K562 (cell line): ENCODE data around the gene TRMT112. TPM values are rescaled to one million over a fixed set of nuclear protein-coding genes. Genes with fewer than 3 reads are reported as not detected.

Experiments used
- ERF ChIP-seq: fragments of 450-650 bp; formaldehyde crosslinking; IDR thresholded peaks from 2 replicates; pipeline ENCODE4 v1.4.0; 2020; ENCODE audit warnings: mild to moderate bottlenecking, mixed read lengths
- GATAD2B ChIP-seq: fragments of 450-650 bp; IDR thresholded peaks from 2 replicates; pipeline ENCODE4 v1.6.1; 2017; ENCODE audit warnings: mild to moderate bottlenecking, borderline replicate concordance
- NCOR1 ChIP-seq: fragments of 450-650 bp; IDR thresholded peaks from 2 replicates; pipeline ENCODE4 v1.6.1; 2016; ENCODE audit warnings: mild to moderate bottlenecking, moderate library complexity
- RBM14 ChIP-seq: fragments of 200-400 bp; formaldehyde crosslinking; IDR thresholded peaks from 2 replicates; pipeline ENCODE4 v1.6.1; 2018; ENCODE audit warnings: low read depth, mild to moderate bottlenecking, low read length, moderate library complexity, borderline replicate concordance; ENCODE audit not compliant: insufficient read depth
- SMAD2 ChIP-seq: fragments of 150-350 bp; IDR thresholded peaks from 2 replicates; pipeline ENCODE4 v1.6.1; 2014; ENCODE audit warnings: low read depth, mild to moderate bottlenecking, low read length
- XRCC4 ChIP-seq: IDR thresholded peaks from one replicate; pipeline ENCODE4 v1.6.1; 2011; ENCODE audit not compliant: insufficient read depth, insufficient read length; ENCODE audit errors: extremely low read depth
- ZNF121 ChIP-seq: sonication (generic); formaldehyde crosslinking; conservative IDR thresholded peaks from 2 replicates; pipeline ENCODE4 v1.8.0; 2022; ENCODE audit warnings: missing genetic modification reagents
- polyA plus RNA-seq, 8 experiments: library from polyadenylated mRNA; depleted of rRNA in 4 of 8; stranded (reverse) in 5 of 8; unstranded in 3 of 8; fragments of >200 nt; fragmentation: Nextera tagmentation in 2 of 8; fragmentation: Illumina TruSeq in 1 of 8; extraction: Ambion mirVana in 2 of 8; extraction: Trizol in 1 of 8; gene quantifications; 2 replicates each; pipeline versions ENCODE4 v1.2.1 to v1.2.3, GENCODE V29; 2011 to 2014; ENCODE audit warnings: inconsistent platforms in 1 of 8, missing spikeins in 1 of 8
- total RNA-seq, 7 experiments: library from RNA; depleted of rRNA in 6 of 7; stranded (reverse); fragments of >200 nt in 6 of 7; fragmentation: Illumina TruSeq in 2 of 7; extraction: Trizol in 2 of 7; gene quantifications; 2 replicates each; pipeline versions ENCODE4 v1.2.1 to v1.2.3, GENCODE V29; 2011 to 2021; ENCODE audit warnings: low replicate concordance in 1 of 7
- TF ChIP-seq, protein P1 (sequence below), 2 experiments: fragments of 450-650 bp; formaldehyde crosslinking in 1 of 2; IDR thresholded peaks; 2 replicates each; pipeline versions ENCODE4 v1.4.0 to v1.6.1; 2014 to 2020; ENCODE audit warnings: mild to moderate bottlenecking in 2 of 2, borderline replicate concordance in 1 of 2, low read depth in 1 of 2
- TF ChIP-seq, protein P2 (sequence below): IDR thresholded peaks from 3 replicates; pipeline ENCODE4 v1.6.1; 2011; ENCODE audit warnings: borderline replicate concordance, mild to moderate bottlenecking; ENCODE audit not compliant: insufficient read length, insufficient read depth
- TF ChIP-seq, protein P3 (sequence below): fragments of 450-650 bp; IDR thresholded peaks from 2 replicates; pipeline ENCODE4 v1.6.1; 2017; ENCODE audit warnings: antibody characterized with exemption
- TF ChIP-seq, protein P4 (sequence below): fragments of 250-450 bp; sonication (Bioruptor Pico); IDR thresholded peaks from 2 replicates; pipeline ENCODE4 v1.5.0; 2021
- TF ChIP-seq, protein P5 (sequence below): sonication (generic); formaldehyde crosslinking; IDR thresholded peaks from 2 replicates; pipeline ENCODE4 v1.5.0; 2020; ENCODE audit warnings: missing genetic modification reagents

The TRMT112 gene
- total and polyA plus RNA-seq, 9 of the 15 experiments (the other 6 are each of a cell fraction or from before 2014, with no cell fraction given), result 162 to 444 (median 300) TPM

DNA sequence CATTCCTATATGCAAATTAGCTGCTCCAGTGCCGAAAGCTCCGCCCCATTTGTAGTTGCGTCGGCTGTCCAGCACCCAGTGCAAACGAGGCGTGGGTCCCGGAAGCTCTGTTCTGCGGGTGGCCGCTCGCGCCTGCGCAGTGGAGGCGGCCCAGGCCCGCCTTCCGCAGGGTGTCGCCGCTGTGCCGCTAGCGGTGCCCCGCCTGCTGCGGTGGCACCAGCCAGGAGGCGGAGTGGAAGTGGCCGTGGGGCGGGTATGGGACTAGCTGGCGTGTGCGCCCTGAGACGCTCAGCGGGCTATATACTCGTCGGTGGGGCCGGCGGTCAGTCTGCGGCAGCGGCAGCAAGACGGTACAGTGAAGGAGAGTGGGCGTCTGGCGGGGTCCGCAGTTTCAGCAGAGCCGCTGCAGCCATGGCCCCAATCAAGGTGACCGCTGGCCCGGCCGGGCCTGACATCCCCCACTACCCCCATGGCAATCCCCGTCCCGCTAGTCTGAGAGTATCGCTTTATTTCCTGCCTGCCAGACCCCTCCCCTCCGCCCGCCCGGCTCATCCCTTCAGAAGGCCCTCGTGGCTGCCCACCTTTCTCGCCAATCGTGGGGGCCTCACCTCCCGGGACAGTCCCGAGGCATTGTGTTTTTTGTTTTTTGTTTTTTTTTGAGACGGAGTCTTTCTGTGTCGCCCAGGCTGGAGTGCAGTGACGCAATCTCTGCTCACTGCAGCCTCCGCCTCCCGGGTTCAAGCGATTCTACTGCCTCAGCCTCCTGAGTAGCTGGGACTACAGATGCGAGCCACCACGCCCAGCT is 804 bp upstream of the TRMT112 start, which contains the start of gene PRDX5 (continued):
- TF ChIP-seq, protein P1, sequence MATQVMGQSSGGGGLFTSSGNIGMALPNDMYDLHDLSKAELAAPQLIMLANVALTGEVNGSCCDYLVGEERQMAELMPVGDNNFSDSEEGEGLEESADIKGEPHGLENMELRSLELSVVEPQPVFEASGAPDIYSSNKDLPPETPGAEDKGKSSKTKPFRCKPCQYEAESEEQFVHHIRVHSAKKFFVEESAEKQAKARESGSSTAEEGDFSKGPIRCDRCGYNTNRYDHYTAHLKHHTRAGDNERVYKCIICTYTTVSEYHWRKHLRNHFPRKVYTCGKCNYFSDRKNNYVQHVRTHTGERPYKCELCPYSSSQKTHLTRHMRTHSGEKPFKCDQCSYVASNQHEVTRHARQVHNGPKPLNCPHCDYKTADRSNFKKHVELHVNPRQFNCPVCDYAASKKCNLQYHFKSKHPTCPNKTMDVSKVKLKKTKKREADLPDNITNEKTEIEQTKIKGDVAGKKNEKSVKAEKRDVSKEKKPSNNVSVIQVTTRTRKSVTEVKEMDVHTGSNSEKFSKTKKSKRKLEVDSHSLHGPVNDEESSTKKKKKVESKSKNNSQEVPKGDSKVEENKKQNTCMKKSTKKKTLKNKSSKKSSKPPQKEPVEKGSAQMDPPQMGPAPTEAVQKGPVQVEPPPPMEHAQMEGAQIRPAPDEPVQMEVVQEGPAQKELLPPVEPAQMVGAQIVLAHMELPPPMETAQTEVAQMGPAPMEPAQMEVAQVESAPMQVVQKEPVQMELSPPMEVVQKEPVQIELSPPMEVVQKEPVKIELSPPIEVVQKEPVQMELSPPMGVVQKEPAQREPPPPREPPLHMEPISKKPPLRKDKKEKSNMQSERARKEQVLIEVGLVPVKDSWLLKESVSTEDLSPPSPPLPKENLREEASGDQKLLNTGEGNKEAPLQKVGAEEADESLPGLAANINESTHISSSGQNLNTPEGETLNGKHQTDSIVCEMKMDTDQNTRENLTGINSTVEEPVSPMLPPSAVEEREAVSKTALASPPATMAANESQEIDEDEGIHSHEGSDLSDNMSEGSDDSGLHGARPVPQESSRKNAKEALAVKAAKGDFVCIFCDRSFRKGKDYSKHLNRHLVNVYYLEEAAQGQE (IDR thresholded peaks at IDR 0.05; ENCODE audit: borderline replicate concordance), result peak; percentile 90
- TF ChIP-seq, protein P1 (CRISPR knock-in tag; IDR thresholded peaks at IDR 0.05; ENCODE audit: low read depth), result peak; percentile 20
- TF ChIP-seq RBM14 (0 out of 2 replicates have a peak, but pooled peaks have one; percentile 85), ERF (CRISPR knock-in tag) (peak; percentile 84), XRCC4 (no peak), NCOR1 (no peak), SMAD2 (no peak), ZNF121 (CRISPR knock-in tag) (no peak), GATAD2B (peak; percentile 46; the same call in 1 of the 2 replicates)
- TF ChIP-seq, protein P2, sequence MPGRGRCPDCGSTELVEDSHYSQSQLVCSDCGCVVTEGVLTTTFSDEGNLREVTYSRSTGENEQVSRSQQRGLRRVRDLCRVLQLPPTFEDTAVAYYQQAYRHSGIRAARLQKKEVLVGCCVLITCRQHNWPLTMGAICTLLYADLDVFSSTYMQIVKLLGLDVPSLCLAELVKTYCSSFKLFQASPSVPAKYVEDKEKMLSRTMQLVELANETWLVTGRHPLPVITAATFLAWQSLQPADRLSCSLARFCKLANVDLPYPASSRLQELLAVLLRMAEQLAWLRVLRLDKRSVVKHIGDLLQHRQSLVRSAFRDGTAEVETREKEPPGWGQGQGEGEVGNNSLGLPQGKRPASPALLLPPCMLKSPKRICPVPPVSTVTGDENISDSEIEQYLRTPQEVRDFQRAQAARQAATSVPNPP, result no peak
- TF ChIP-seq, protein P3, sequence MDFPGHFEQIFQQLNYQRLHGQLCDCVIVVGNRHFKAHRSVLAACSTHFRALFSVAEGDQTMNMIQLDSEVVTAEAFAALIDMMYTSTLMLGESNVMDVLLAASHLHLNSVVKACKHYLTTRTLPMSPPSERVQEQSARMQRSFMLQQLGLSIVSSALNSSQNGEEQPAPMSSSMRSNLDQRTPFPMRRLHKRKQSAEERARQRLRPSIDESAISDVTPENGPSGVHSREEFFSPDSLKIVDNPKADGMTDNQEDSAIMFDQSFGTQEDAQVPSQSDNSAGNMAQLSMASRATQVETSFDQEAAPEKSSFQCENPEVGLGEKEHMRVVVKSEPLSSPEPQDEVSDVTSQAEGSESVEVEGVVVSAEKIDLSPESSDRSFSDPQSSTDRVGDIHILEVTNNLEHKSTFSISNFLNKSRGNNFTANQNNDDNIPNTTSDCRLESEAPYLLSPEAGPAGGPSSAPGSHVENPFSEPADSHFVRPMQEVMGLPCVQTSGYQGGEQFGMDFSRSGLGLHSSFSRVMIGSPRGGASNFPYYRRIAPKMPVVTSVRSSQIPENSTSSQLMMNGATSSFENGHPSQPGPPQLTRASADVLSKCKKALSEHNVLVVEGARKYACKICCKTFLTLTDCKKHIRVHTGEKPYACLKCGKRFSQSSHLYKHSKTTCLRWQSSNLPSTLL, result no peak
- TF ChIP-seq, protein P4, sequence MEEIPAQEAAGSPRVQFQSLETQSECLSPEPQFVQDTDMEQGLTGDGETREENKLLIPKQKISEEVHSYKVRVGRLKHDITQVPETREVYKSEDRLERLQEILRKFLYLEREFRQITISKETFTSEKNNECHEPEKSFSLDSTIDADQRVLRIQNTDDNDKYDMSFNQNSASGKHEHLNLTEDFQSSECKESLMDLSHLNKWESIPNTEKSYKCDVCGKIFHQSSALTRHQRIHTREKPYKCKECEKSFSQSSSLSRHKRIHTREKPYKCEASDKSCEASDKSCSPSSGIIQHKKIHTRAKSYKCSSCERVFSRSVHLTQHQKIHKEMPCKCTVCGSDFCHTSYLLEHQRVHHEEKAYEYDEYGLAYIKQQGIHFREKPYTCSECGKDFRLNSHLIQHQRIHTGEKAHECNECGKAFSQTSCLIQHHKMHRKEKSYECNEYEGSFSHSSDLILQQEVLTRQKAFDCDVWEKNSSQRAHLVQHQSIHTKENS, result no peak
- TF ChIP-seq, protein P5, sequence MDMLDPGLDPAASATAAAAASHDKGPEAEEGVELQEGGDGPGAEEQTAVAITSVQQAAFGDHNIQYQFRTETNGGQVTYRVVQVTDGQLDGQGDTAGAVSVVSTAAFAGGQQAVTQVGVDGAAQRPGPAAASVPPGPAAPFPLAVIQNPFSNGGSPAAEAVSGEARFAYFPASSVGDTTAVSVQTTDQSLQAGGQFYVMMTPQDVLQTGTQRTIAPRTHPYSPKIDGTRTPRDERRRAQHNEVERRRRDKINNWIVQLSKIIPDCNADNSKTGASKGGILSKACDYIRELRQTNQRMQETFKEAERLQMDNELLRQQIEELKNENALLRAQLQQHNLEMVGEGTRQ (CRISPR knock-in tag), result no peak
